Upper lobe of right lung (tissue), 1 donor: ENCODE results near the gene IDH1. TPM values are rescaled to one million over a fixed set of nuclear protein-coding genes. Genes with fewer than 3 reads are reported as not detected.

Experiments used
- ATAC-seq: fragments of 200-7000 bp; cut with Tn5 transposase; one replicate; pipeline ENCODE4 v1.9.1; 2020; ENCODE audit warnings: mild to moderate bottlenecking, moderate library complexity
- DNase-seq: peaks from one replicate; pipeline ENCODE4 v3.0.0-alpha.2; 2020
- H3K27ac ChIP-seq: fragments of 200-600 bp; one replicate; pipeline ENCODE4 v1.8.0; 2022
- H3K27me3 ChIP-seq: fragments of 200-600 bp; one replicate; pipeline ENCODE4 v1.8.0; 2022; ENCODE audit warnings: mild to moderate bottlenecking
- H3K36me3 ChIP-seq: fragments of 200-600 bp; one replicate; pipeline ENCODE4 v1.8.0; 2022
- H3K4me1 ChIP-seq: fragments of 200-600 bp; one replicate; pipeline ENCODE4 v1.8.0; 2022
- H3K4me3 ChIP-seq: fragments of 200-600 bp; one replicate; pipeline ENCODE4 v1.8.0; 2022; ENCODE audit warnings: mild to moderate bottlenecking
- H3K9me3 ChIP-seq: fragments of 200-600 bp; one replicate; pipeline ENCODE4 v1.8.0; 2022
- CTCF ChIP-seq: fragments of 200-600 bp; IDR thresholded peaks from one replicate; pipeline ENCODE4 v1.8.0; 2022; ENCODE audit warnings: antibody characterized with exemption
- intact Hi-C: fragments of 100-400 bp; cut with DNase I; formaldehyde crosslinking; loops from one replicate; pipeline ENCODE4 v1.11.0; 2022
- total RNA-seq: library from RNA; stranded (reverse); fragmentation: NEBNext Ultra II Directional; extraction: Animal tissue kit (Norgen Biotek cat#: 25700); gene quantifications from one replicate; pipeline ENCODE4 v1.2.1, GENCODE V29; 2021
- donor health status: DM: no; HTN: yes; CAD: no; lungs with severe emphysema.

IDH1 gene
- total RNA-seq, 1 donor from 2014 or later = 116 TPM

- ATAC-seq (no peak), DNase-seq (no peak)
- H3K9me3 ChIP-seq = no peaks in the 10 kb centered on the region
- H3K4me1 ChIP-seq = no peaks in the 10 kb centered on the region
- H3K27ac ChIP-seq = no peak overlapping the region
- no peak for TF ChIP-seq CTCF
- no peaks in the 10 kb centered on the region for H3K27me3 ChIP-seq
- no peak overlapping the region for H3K4me3 ChIP-seq
- no peaks in the 10 kb centered on the region for H3K36me3 ChIP-seq
- intact Hi-C loops = no loop called here
Measured at GRCh38 chr2:208204166-208204565, 50.7 kb downstream of the IDH1 start.

- no peak overlapping the region for H3K27ac ChIP-seq
- TF ChIP-seq CTCF = no peak
- no peaks in the 10 kb centered on the region for H3K9me3 ChIP-seq
- no peak overlapping the region for H3K4me3 ChIP-seq
- H3K4me1 ChIP-seq = no peaks in the 10 kb centered on the region
- ATAC-seq (no peak), DNase-seq (no peak)
- H3K36me3 ChIP-seq = no peaks in the 10 kb centered on the region
- H3K27me3 ChIP-seq = no peaks in the 10 kb centered on the region
- intact Hi-C loops = no loop called here
Measured at GRCh38 chr2:208195531-208195930, 59.3 kb downstream of the IDH1 start.

GRCh38 chr2:208192611-208193236 lies 62.1 kb downstream of the IDH1 start:
- intact Hi-C loops = no loop called here
- DNase-seq (no peak), ATAC-seq (no peak)
- TF ChIP-seq CTCF = no peak
- Histone ChIP-seq H3K36me3 (no peaks in the 10 kb centered on the region), H3K4me1 (no peaks in the 10 kb centered on the region), H3K9me3 (no peaks in the 10 kb centered on the region), H3K27me3 (no peaks in the 10 kb centered on the region), H3K4me3 (no peak overlapping the region), H3K27ac (no peak overlapping the region)

GRCh38 chr2:208189810-208190503 lies 64.9 kb downstream of the IDH1 start, which contains the start of gene C2orf80:
C2orf80 (minus strand) TSS chr2:208190030; CDS start chr2:208186986, 3,044 bp downstream.
- Histone ChIP-seq H3K36me3 (no peaks in the 10 kb centered on the region), H3K4me3 (no peak within 1 kb of the TSS), H3K27ac (no peak within 1 kb of the TSS), H3K27me3 (no peaks in the 10 kb centered on the region), H3K4me1 (no peaks in the 10 kb centered on the region), H3K9me3 (no peaks in the 10 kb centered on the region)
- no peak for DNase-seq
- no peak for TF ChIP-seq CTCF
- ATAC-seq = no peak
- intact Hi-C loops = no loop called here

- no peak for TF ChIP-seq CTCF
- H3K4me1 ChIP-seq = no peaks in the 10 kb centered on the region
- no peaks in the 10 kb centered on the region for H3K9me3 ChIP-seq
- H3K4me3 ChIP-seq = no peak overlapping the region
- DNase-seq = no peak
- no peaks in the 10 kb centered on the region for H3K36me3 ChIP-seq
- no peak overlapping the region for H3K27ac ChIP-seq
- no peaks in the 10 kb centered on the region for H3K27me3 ChIP-seq
- intact Hi-C loops = no loop called here
- ATAC-seq = no peak
Measured at GRCh38 chr2:208189069-208189809, 65.6 kb downstream of the IDH1 start.
